ENCODE data around the gene ZFR. TPM values are rescaled to one million over a fixed set of nuclear protein-coding genes. Genes with fewer than 3 reads are reported as not detected.

Gene ZFR
- total and polyA plus RNA-seq, 2 donors: 54.7 to 62.2 TPM

DNA sequence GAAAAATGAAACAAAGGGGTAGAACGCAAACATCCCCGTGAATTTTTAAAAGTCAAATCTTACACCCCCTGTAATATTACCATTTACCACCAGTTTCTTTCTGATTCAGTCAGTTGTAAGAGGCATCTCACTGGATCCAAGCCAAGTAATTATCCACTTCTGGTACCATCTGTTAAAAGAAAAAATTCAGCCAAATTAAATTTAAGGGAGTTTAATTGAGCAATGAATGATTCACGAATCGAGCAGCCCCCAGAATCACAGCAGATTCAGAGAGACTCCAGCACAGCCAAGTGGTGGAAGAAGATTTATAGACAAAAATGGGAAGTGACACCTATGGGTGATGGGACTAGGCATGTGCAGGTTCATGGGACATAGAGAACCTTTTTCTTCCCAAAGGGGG, 101.9 kb downstream of the ZFR start:
- no peak for DNase-seq (ENCODE audit: low read depth in 6 of 9, low spot score in 9 of 9)
- 69% methylated on average over 4 of the region's 4 CpGs for WGBS
- H3K27ac ChIP-seq (ENCODE audit: low read depth in 1 of 2, low read length in 1 of 2): no peak overlapping the region
- no peak overlapping the region for H3K4me3 ChIP-seq (ENCODE audit: low read length in 2 of 2)
- peaks cover 0 to 11% of the 10 kb centered on the region in 2 donors for H3K9me3 ChIP-seq (ENCODE audit: control insufficient read depth in 2 of 2, insufficient read depth in 1 of 2, low read length in 1 of 2)
- H3K27me3 ChIP-seq (ENCODE audit: control insufficient read depth in 2 of 2, insufficient read depth in 1 of 2, low read length in 1 of 2): no peaks in the 10 kb centered on the region
- no peaks in the 10 kb centered on the region for H3K4me1 ChIP-seq (ENCODE audit: control insufficient read depth in 2 of 2, insufficient read depth in 2 of 2, low read length in 2 of 2)
- H3K36me3 ChIP-seq (ENCODE audit: control insufficient read depth in 2 of 2, insufficient read depth in 2 of 2, low read length in 1 of 2): no peaks in the 10 kb centered on the region

DNA sequence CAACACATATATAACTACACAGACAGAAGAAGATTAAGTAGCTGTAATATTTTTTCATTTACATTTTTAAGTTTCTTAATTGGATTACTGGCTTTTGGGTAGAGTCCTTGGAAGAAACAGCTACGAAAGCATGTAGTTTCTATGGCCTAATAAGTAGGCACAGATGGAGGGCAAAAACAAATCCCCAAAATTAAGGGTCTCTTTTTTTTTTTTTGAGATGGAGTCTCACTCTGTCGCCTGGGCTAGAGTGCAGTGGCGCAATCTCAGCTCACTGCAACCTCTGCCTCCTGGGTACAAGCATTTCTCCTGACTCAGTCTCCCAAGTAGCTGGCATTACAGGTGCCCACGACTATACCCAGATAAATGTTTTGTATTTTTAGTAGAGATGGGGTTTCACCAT, 104.7 kb downstream of the ZFR start:
- no peaks in the 10 kb centered on the region for H3K4me1 ChIP-seq (ENCODE audit: control insufficient read depth in 2 of 2, insufficient read depth in 2 of 2, low read length in 2 of 2)
- no peaks in the 10 kb centered on the region for H3K27me3 ChIP-seq (ENCODE audit: control insufficient read depth in 2 of 2, insufficient read depth in 1 of 2, low read length in 1 of 2)
- H3K4me3 ChIP-seq (ENCODE audit: low read length in 2 of 2): no peak overlapping the region
- no peaks in the 10 kb centered on the region for H3K36me3 ChIP-seq (ENCODE audit: control insufficient read depth in 2 of 2, insufficient read depth in 2 of 2, low read length in 1 of 2)
- H3K9me3 ChIP-seq (ENCODE audit: control insufficient read depth in 2 of 2, insufficient read depth in 1 of 2, low read length in 1 of 2): peaks cover 0 to 11% of the 10 kb centered on the region in 2 donors
- H3K27ac ChIP-seq (ENCODE audit: low read depth in 1 of 2, low read length in 1 of 2): no peak overlapping the region
- 94% methylated on average over 4 of the region's 4 CpGs for WGBS
- DNase-seq (ENCODE audit: low read depth in 6 of 9, low spot score in 9 of 9): no peak

DNA sequence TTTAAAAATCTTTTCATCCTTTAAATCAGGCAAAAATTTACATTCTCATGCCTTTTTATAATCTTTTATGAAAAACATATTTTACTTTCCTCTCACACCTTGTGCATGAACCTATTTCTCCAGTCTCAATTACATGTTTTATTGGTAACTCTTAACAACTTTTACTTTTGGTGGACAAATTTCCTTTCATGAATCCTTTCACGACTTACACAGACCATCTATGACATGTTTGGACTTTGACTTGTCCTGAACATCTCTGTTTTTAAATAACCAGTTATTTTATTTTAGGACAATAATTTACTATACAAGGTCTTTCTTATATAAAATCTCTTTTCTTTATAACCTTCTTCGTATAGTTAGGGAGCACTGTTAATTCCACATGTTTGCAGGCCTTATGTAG, 105.3 kb downstream of the ZFR start:
- H3K4me3 ChIP-seq (ENCODE audit: low read length in 2 of 2): no peak overlapping the region
- 91% methylated on average over 2 of the region's 2 CpGs for WGBS
- no peaks in the 10 kb centered on the region for H3K36me3 ChIP-seq (ENCODE audit: control insufficient read depth in 2 of 2, insufficient read depth in 2 of 2, low read length in 1 of 2)
- peak in 1 of 9 donors; percentile 18 for DNase-seq (ENCODE audit: low read depth in 6 of 9, low spot score in 9 of 9)
- no peak overlapping the region for H3K27ac ChIP-seq (ENCODE audit: low read depth in 1 of 2, low read length in 1 of 2)
- peaks cover 0 to 11% of the 10 kb centered on the region in 2 donors for H3K9me3 ChIP-seq (ENCODE audit: control insufficient read depth in 2 of 2, insufficient read depth in 1 of 2, low read length in 1 of 2)
- no peaks in the 10 kb centered on the region for H3K27me3 ChIP-seq (ENCODE audit: control insufficient read depth in 2 of 2, insufficient read depth in 1 of 2, low read length in 1 of 2)
- no peaks in the 10 kb centered on the region for H3K4me1 ChIP-seq (ENCODE audit: control insufficient read depth in 2 of 2, insufficient read depth in 2 of 2, low read length in 2 of 2)

- Histone ChIP-seq H3K4me3 (ENCODE audit: low read length in 2 of 2) (no peak overlapping the region), H3K27me3 (ENCODE audit: control insufficient read depth in 2 of 2, insufficient read depth in 1 of 2, low read length in 1 of 2) (no peaks in the 10 kb centered on the region), H3K9me3 (ENCODE audit: control insufficient read depth in 2 of 2, insufficient read depth in 1 of 2, low read length in 1 of 2) (no peaks in the 10 kb centered on the region), H3K27ac (ENCODE audit: low read depth in 1 of 2, low read length in 1 of 2) (no peak overlapping the region), H3K36me3 (ENCODE audit: control insufficient read depth in 2 of 2, insufficient read depth in 2 of 2, low read length in 1 of 2) (no peaks in the 10 kb centered on the region), H3K4me1 (ENCODE audit: control insufficient read depth in 2 of 2, insufficient read depth in 2 of 2, low read length in 2 of 2) (no peaks in the 10 kb centered on the region)
- DNase-seq (ENCODE audit: low read depth in 6 of 9, low spot score in 9 of 9): no peak
- 99% methylated on average over 10 of the region's 10 CpGs for WGBS
Measured at GRCh38 chr5:32332966-32333365, 111.6 kb downstream of the ZFR start.

DNA sequence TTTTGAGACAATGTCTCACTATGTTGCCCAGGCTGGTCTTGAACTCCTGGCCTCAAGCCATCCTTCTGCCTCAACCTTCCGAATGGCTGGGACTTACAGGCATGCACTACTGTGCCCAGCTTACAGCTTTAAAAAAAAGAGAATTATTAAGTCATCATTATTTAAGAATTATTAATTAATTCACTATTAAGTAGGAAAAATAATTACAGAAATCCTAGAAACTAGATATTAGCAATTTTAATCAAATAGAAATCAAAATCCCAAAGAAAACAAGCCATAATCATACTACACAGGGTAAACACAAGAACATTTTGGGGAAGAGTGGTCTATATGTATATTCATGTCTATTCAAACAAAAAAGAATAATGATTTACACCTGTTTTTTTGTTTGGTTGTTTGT, 112.2 kb downstream of the ZFR start:
- H3K4me3 ChIP-seq (ENCODE audit: low read length in 2 of 2): no peak overlapping the region
- 100% methylated on average over 1 of the region's 1 CpG for WGBS

GRCh38 chr5:32331935-32332274, 112.6 kb downstream of the ZFR start:
- no peaks in the 10 kb centered on the region for H3K9me3 ChIP-seq (ENCODE audit: control insufficient read depth in 2 of 2, insufficient read depth in 1 of 2, low read length in 1 of 2)
- H3K4me1 ChIP-seq (ENCODE audit: control insufficient read depth in 2 of 2, insufficient read depth in 2 of 2, low read length in 2 of 2): no peaks in the 10 kb centered on the region
- H3K36me3 ChIP-seq (ENCODE audit: control insufficient read depth in 2 of 2, insufficient read depth in 2 of 2, low read length in 1 of 2): no peaks in the 10 kb centered on the region
- no peak overlapping the region for H3K4me3 ChIP-seq (ENCODE audit: low read length in 2 of 2)
- 86% methylated on average over 3 of the region's 3 CpGs for whole genome bisulfite sequencing
- H3K27me3 ChIP-seq (ENCODE audit: control insufficient read depth in 2 of 2, insufficient read depth in 1 of 2, low read length in 1 of 2): no peaks in the 10 kb centered on the region
- no peak overlapping the region for H3K27ac ChIP-seq (ENCODE audit: low read depth in 1 of 2, low read length in 1 of 2)
- DNase-seq (ENCODE audit: low read depth in 6 of 9, low spot score in 9 of 9): no peak

More for the DNA sequence above, 112.2 kb downstream of the ZFR start:
- H3K27ac ChIP-seq (ENCODE audit: low read depth in 1 of 2, low read length in 1 of 2): no peak overlapping the region
- DNase-seq (ENCODE audit: low read depth in 6 of 9, low spot score in 9 of 9): no peak
- no peaks in the 10 kb centered on the region for H3K9me3 ChIP-seq (ENCODE audit: control insufficient read depth in 2 of 2, insufficient read depth in 1 of 2, low read length in 1 of 2)
- no peaks in the 10 kb centered on the region for H3K36me3 ChIP-seq (ENCODE audit: control insufficient read depth in 2 of 2, insufficient read depth in 2 of 2, low read length in 1 of 2)
- H3K4me1 ChIP-seq (ENCODE audit: control insufficient read depth in 2 of 2, insufficient read depth in 2 of 2, low read length in 2 of 2): no peaks in the 10 kb centered on the region
- H3K27me3 ChIP-seq (ENCODE audit: control insufficient read depth in 2 of 2, insufficient read depth in 1 of 2, low read length in 1 of 2): no peaks in the 10 kb centered on the region

DNA sequence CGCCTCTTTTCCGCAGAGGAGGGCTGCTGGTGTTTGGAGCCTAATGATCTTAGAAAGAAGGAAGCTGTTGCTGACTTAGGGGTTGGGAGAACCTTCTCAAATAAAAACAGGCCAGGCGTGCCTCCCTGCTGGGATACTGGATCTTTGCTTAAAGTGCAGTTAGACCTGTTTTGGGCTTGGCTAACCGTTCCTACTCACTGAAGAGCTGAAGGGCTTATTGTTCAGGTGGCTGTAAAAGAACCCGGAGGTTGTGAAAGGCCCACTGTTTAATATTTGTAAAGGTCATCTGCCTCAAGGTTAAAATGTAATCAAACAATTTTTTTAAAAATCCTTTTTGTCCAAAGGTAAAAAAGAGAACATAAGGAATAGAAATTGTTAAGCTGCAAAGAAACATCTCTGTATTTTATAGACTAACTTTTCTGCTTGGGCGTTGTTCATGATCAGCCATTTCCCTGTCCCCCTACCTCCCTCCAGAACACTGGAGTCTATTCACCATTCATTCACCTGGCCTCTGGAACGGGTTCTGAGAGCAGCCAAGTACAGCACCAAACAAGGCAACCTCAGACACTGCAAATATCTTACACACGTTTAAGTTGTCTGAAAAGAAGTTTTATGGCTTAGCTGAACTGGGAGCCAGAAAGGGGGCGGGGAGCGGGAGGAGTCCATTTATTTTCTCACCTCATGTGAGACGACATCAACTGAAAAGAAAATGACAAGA, 113.2 kb downstream of the ZFR start:
- no peak overlapping the region for H3K27ac ChIP-seq (ENCODE audit: low read depth in 1 of 2, low read length in 1 of 2)

DNA sequence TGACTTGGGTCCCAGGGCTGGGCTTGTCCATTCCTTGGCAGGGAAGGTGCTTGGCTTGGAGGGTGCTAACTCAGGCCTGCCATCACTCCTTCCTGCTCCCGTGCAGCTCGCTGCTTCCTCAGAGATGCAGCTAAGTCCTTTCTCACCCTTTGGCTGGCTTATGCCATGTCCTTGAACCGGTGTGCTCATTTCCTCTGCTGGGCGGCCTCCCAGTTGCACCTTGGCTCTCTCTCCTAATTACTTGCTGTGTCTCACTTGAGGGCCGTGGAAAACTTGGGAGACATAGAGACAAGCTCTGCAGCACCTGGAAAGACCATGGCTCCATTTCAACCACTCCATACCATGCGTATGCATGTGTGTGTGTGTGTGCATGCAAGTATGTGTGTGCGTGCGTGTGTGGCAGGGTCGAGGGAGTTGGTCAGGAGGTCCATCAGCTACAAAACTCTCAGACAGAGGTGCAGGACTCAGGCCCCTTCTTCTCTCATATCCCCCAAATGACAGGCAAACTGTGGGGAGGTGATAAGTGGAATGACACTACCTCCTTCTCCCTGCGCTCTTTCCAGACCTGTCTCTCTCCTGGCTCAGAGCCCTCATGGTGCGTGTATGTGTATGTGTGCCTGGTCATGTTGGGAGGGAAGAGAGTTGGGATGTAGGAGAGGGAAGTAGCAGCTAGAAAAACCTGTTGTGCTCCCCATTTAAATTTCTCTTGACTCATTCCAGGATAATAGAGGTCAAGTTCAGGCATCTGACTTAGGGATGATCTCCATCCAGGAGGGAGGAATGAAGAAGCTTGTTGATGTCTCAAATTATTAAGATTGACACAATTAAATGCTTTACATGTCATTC, 114.2 kb downstream of the ZFR start:
- no peak for DNase-seq (ENCODE audit: low read depth in 6 of 9, low spot score in 9 of 9)
- Histone ChIP-seq H3K4me3 (ENCODE audit: low read length in 2 of 2) (no peak overlapping the region), H3K36me3 (ENCODE audit: control insufficient read depth in 2 of 2, insufficient read depth in 2 of 2, low read length in 1 of 2) (no peaks in the 10 kb centered on the region), H3K4me1 (ENCODE audit: control insufficient read depth in 2 of 2, insufficient read depth in 2 of 2, low read length in 2 of 2) (no peaks in the 10 kb centered on the region), H3K27ac (ENCODE audit: low read depth in 1 of 2, low read length in 1 of 2) (no peak overlapping the region), H3K27me3 (ENCODE audit: control insufficient read depth in 2 of 2, insufficient read depth in 1 of 2, low read length in 1 of 2) (no peaks in the 10 kb centered on the region), H3K9me3 (ENCODE audit: control insufficient read depth in 2 of 2, insufficient read depth in 1 of 2, low read length in 1 of 2) (no peaks in the 10 kb centered on the region)
- WGBS: 95% methylated on average over 11 of the region's 11 CpGs

More for the DNA sequence above, 113.2 kb downstream of the ZFR start:
- no peak for DNase-seq (ENCODE audit: low read depth in 6 of 9, low spot score in 9 of 9)
- 85% methylated on average over 11 of the region's 11 CpGs for WGBS
- no peaks in the 10 kb centered on the region for H3K9me3 ChIP-seq (ENCODE audit: control insufficient read depth in 2 of 2, insufficient read depth in 1 of 2, low read length in 1 of 2)
- H3K36me3 ChIP-seq (ENCODE audit: control insufficient read depth in 2 of 2, insufficient read depth in 2 of 2, low read length in 1 of 2): no peaks in the 10 kb centered on the region
- H3K27me3 ChIP-seq (ENCODE audit: control insufficient read depth in 2 of 2, insufficient read depth in 1 of 2, low read length in 1 of 2): no peaks in the 10 kb centered on the region
- H3K4me1 ChIP-seq (ENCODE audit: control insufficient read depth in 2 of 2, insufficient read depth in 2 of 2, low read length in 2 of 2): no peaks in the 10 kb centered on the region
- no peak overlapping the region for H3K4me3 ChIP-seq (ENCODE audit: low read length in 2 of 2)

DNA sequence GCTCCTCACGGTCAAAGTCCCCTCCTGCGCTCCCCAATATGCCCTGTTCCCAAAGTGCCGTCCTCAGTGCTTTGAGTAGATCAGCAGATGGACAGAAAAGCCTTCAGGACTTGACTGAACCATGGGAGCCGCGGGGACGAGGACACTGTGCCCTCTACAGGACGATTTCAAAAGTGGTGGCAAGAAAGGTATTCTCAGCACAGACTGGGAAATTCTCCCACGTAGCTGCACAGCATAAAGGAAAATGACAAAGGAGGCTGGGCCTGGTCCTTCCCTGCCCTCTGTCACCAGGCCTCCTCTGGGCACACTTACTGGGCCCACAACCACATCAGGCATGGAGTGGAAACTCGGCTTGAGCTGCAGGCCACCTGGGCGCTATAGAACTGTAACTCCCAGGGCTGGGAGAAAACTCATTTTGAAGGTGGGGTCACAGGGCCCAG, 115.1 kb downstream of the ZFR start:
- DNase-seq (ENCODE audit: low read depth in 6 of 9, low spot score in 9 of 9): peak in 5 of 9 donors; percentile 28 to 68 (median 41)
- no peak overlapping the region for H3K4me3 ChIP-seq (ENCODE audit: low read length in 2 of 2)
- H3K27me3 ChIP-seq (ENCODE audit: control insufficient read depth in 2 of 2, insufficient read depth in 1 of 2, low read length in 1 of 2): no peaks in the 10 kb centered on the region
- H3K4me1 ChIP-seq (ENCODE audit: control insufficient read depth in 2 of 2, insufficient read depth in 2 of 2, low read length in 2 of 2): no peaks in the 10 kb centered on the region
- no peaks in the 10 kb centered on the region for H3K36me3 ChIP-seq (ENCODE audit: control insufficient read depth in 2 of 2, insufficient read depth in 2 of 2, low read length in 1 of 2)
- no peak overlapping the region for H3K27ac ChIP-seq (ENCODE audit: low read depth in 1 of 2, low read length in 1 of 2)
- WGBS: 53% methylated on average over 10 of the region's 10 CpGs
- no peaks in the 10 kb centered on the region for H3K9me3 ChIP-seq (ENCODE audit: control insufficient read depth in 2 of 2, insufficient read depth in 1 of 2, low read length in 1 of 2)

Measured in thymus (tissue), 11 donors.